ENCODE results near the gene ITGB5.

Gene ITGB5

GRCh38 chr3:124777762-124778470, 109.2 kb downstream of the ITGB5 start:
- H3K4me1 ChIP-seq (ENCODE audit: control insufficient read depth, insufficient read depth, low read length, poor library complexity, severe bottlenecking), result peaks cover 47% of the 10 kb centered on the region
- H3K27ac ChIP-seq (ENCODE audit: low read depth, low read length, severe bottlenecking), result no peak overlapping the region
- WGBS, 2 experiments (ENCODE audit: insufficient coverage in 2 of 2), result 91 to 94% methylated on average over 3 to 4 of the region's 5 CpGs
- no peaks in the 10 kb centered on the region for H3K9me3 ChIP-seq (ENCODE audit: control insufficient read depth, low read length)
- H3K4me3 ChIP-seq (ENCODE audit: extremely low read depth, insufficient read depth, low read length, poor library complexity, severe bottlenecking), result no peak overlapping the region
- H3K36me3 ChIP-seq (ENCODE audit: control insufficient read depth, insufficient read depth, low read length), result peaks cover 12% of the 10 kb centered on the region

GRCh38 chr3:124776856-124777255, 110.3 kb downstream of the ITGB5 start:
- Histone ChIP-seq H3K36me3 (ENCODE audit: control insufficient read depth, insufficient read depth, low read length) (peaks cover 12% of the 10 kb centered on the region), H3K4me3 (ENCODE audit: extremely low read depth, insufficient read depth, low read length, poor library complexity, severe bottlenecking) (no peak overlapping the region), H3K9me3 (ENCODE audit: control insufficient read depth, low read length) (no peaks in the 10 kb centered on the region), H3K4me1 (ENCODE audit: control insufficient read depth, insufficient read depth, low read length, poor library complexity, severe bottlenecking) (peaks cover 55% of the 10 kb centered on the region), H3K27ac (ENCODE audit: low read depth, low read length, severe bottlenecking) (no peak overlapping the region)
- WGBS, 2 experiments (ENCODE audit: insufficient coverage in 2 of 2), result 90 to 98% methylated on average over 5 of the region's 5 CpGs

- Histone ChIP-seq H3K4me1 (ENCODE audit: control insufficient read depth, insufficient read depth, low read length, poor library complexity, severe bottlenecking) (peaks cover 48% of the 10 kb centered on the region), H3K4me3 (ENCODE audit: extremely low read depth, insufficient read depth, low read length, poor library complexity, severe bottlenecking) (no peak overlapping the region), H3K36me3 (ENCODE audit: control insufficient read depth, insufficient read depth, low read length) (peaks cover 12% of the 10 kb centered on the region), H3K9me3 (ENCODE audit: control insufficient read depth, low read length) (no peaks in the 10 kb centered on the region), H3K27ac (ENCODE audit: low read depth, low read length, severe bottlenecking) (no peak overlapping the region)
- 91 to 93% methylated on average over 6 to 8 of the region's 9 CpGs for WGBS, 2 experiments (ENCODE audit: insufficient coverage in 2 of 2)
These were observed 111.3 kb downstream of the ITGB5 start for GRCh38 chr3:124775877-124776276.

- H3K4me1 ChIP-seq (ENCODE audit: control insufficient read depth, insufficient read depth, low read length, poor library complexity, severe bottlenecking), result peaks cover 47% of the 10 kb centered on the region
- no peaks in the 10 kb centered on the region for H3K9me3 ChIP-seq (ENCODE audit: control insufficient read depth, low read length)
- peak overlapping the region; percentile 91 for H3K27ac ChIP-seq (ENCODE audit: low read depth, low read length, severe bottlenecking)
- peaks cover 13% of the 10 kb centered on the region for H3K36me3 ChIP-seq (ENCODE audit: control insufficient read depth, insufficient read depth, low read length)
- 79 to 84% methylated on average over 7 of the region's 7 CpGs for WGBS, 2 experiments (ENCODE audit: insufficient coverage in 2 of 2)
- H3K4me3 ChIP-seq (ENCODE audit: extremely low read depth, insufficient read depth, low read length, poor library complexity, severe bottlenecking), result no peak overlapping the region
These were observed 112.2 kb downstream of the ITGB5 start for GRCh38 chr3:124774841-124775402.

GRCh38 chr3:124774327-124774718, 112.8 kb downstream of the ITGB5 start:
- H3K4me3 ChIP-seq (ENCODE audit: extremely low read depth, insufficient read depth, low read length, poor library complexity, severe bottlenecking), result no peak overlapping the region
- H3K9me3 ChIP-seq (ENCODE audit: control insufficient read depth, low read length), result no peaks in the 10 kb centered on the region
- WGBS, 2 experiments (ENCODE audit: insufficient coverage in 2 of 2), result 53% methylated on average over 6 of the region's 6 CpGs
- H3K27ac ChIP-seq (ENCODE audit: low read depth, low read length, severe bottlenecking), result peak overlapping the region; percentile 91
- H3K4me1 ChIP-seq (ENCODE audit: control insufficient read depth, insufficient read depth, low read length, poor library complexity, severe bottlenecking), result peaks cover 49% of the 10 kb centered on the region
- H3K36me3 ChIP-seq (ENCODE audit: control insufficient read depth, insufficient read depth, low read length), result peaks cover 19% of the 10 kb centered on the region

- 93 to 99% methylated on average over 7 to 15 of the region's 17 CpGs for WGBS, 2 experiments (ENCODE audit: insufficient coverage in 2 of 2)
- H3K4me3 ChIP-seq (ENCODE audit: extremely low read depth, insufficient read depth, low read length, poor library complexity, severe bottlenecking), result no peak overlapping the region
- H3K27ac ChIP-seq (ENCODE audit: low read depth, low read length, severe bottlenecking), result peak overlapping the region; percentile 93
- peaks cover 49% of the 10 kb centered on the region for H3K4me1 ChIP-seq (ENCODE audit: control insufficient read depth, insufficient read depth, low read length, poor library complexity, severe bottlenecking)
- peaks cover 25% of the 10 kb centered on the region for H3K36me3 ChIP-seq (ENCODE audit: control insufficient read depth, insufficient read depth, low read length)
- H3K9me3 ChIP-seq (ENCODE audit: control insufficient read depth, low read length), result no peaks in the 10 kb centered on the region
These were observed 113.5 kb downstream of the ITGB5 start for GRCh38 chr3:124773351-124774326.

GRCh38 chr3:124772081-124772831, 114.9 kb downstream of the ITGB5 start:
- WGBS, 2 experiments (ENCODE audit: insufficient coverage in 2 of 2), result 80% methylated on average over 14 to 16 of the region's 17 CpGs
- H3K4me3 ChIP-seq (ENCODE audit: extremely low read depth, insufficient read depth, low read length, poor library complexity, severe bottlenecking), result no peak overlapping the region
- no peaks in the 10 kb centered on the region for H3K9me3 ChIP-seq (ENCODE audit: control insufficient read depth, low read length)
- peak overlapping the region; percentile 93 for H3K27ac ChIP-seq (ENCODE audit: low read depth, low read length, severe bottlenecking)
- peaks cover 49% of the 10 kb centered on the region for H3K4me1 ChIP-seq (ENCODE audit: control insufficient read depth, insufficient read depth, low read length, poor library complexity, severe bottlenecking)
- peaks cover 33% of the 10 kb centered on the region for H3K36me3 ChIP-seq (ENCODE audit: control insufficient read depth, insufficient read depth, low read length)

GRCh38 chr3:124771083-124771445, 116.1 kb downstream of the ITGB5 start:
- Histone ChIP-seq H3K36me3 (ENCODE audit: control insufficient read depth, insufficient read depth, low read length) (peaks cover 41% of the 10 kb centered on the region), H3K27ac (ENCODE audit: low read depth, low read length, severe bottlenecking) (peak overlapping the region; percentile 93), H3K4me3 (ENCODE audit: extremely low read depth, insufficient read depth, low read length, poor library complexity, severe bottlenecking) (no peak overlapping the region), H3K9me3 (ENCODE audit: control insufficient read depth, low read length) (no peaks in the 10 kb centered on the region), H3K4me1 (ENCODE audit: control insufficient read depth, insufficient read depth, low read length, poor library complexity, severe bottlenecking) (peaks cover 49% of the 10 kb centered on the region)
- WGBS, 2 experiments (ENCODE audit: insufficient coverage in 2 of 2), result 71% methylated on average over 2 of the region's 2 CpGs; no CpG with 5 or more reads in 1 of the 2 experiments

GRCh38 chr3:124770336-124771082, 116.7 kb downstream of the ITGB5 start:
- H3K4me1 ChIP-seq (ENCODE audit: control insufficient read depth, insufficient read depth, low read length, poor library complexity, severe bottlenecking), result peaks cover 44% of the 10 kb centered on the region
- no peak overlapping the region for H3K4me3 ChIP-seq (ENCODE audit: extremely low read depth, insufficient read depth, low read length, poor library complexity, severe bottlenecking)
- peaks cover 41% of the 10 kb centered on the region for H3K36me3 ChIP-seq (ENCODE audit: control insufficient read depth, insufficient read depth, low read length)
- 84 to 90% methylated on average over 8 to 9 of the region's 10 CpGs for WGBS, 2 experiments (ENCODE audit: insufficient coverage in 2 of 2)
- peak overlapping the region; percentile 93 for H3K27ac ChIP-seq (ENCODE audit: low read depth, low read length, severe bottlenecking)
- H3K9me3 ChIP-seq (ENCODE audit: control insufficient read depth, low read length), result no peaks in the 10 kb centered on the region
